SK-N-SH treated with all-trans-retinoic acid at 6 μM for 48 hours (cell line): Measurements from ENCODE around the gene HOXA4.

ENCODE experiments used
- ATAC-seq: fragments of 200-7000 bp; cut with Tn5 transposase; 3 replicates; pipeline ENCODE4 v1.9.1; 2020; ENCODE audit warnings: mild to moderate bottlenecking, moderate library complexity
- ARNTL ChIP-seq: fragments of 450-650 bp; formaldehyde crosslinking; IDR thresholded peaks from 2 replicates; pipeline ENCODE4 v1.5.0; 2020; ENCODE audit warnings: low read depth, mild to moderate bottlenecking, moderate library complexity, borderline replicate concordance
- CSDC2 ChIP-seq: fragments of 250-450 bp; sonication (Bioruptor Pico); IDR thresholded peaks from 2 replicates; pipeline ENCODE4 v1.5.0; 2020; ENCODE audit warnings: mild to moderate bottlenecking, moderate library complexity
- GLIS3 ChIP-seq: fragments of 250-450 bp; sonication (Bioruptor Pico); IDR thresholded peaks from 2 replicates; pipeline ENCODE4 v1.5.0; 2020; ENCODE audit warnings: mild to moderate bottlenecking, moderate library complexity
- ISL1 ChIP-seq: fragments of 250-450 bp; sonication (Bioruptor Pico); IDR thresholded peaks from 2 replicates; pipeline ENCODE4 v2.1.2; 2022; ENCODE audit warnings: mild to moderate bottlenecking, moderate library complexity
- OSR1 ChIP-seq: fragments of 250-450 bp; sonication (Bioruptor Pico); IDR thresholded peaks from 2 replicates; pipeline ENCODE4 v1.8.0; 2022; ENCODE audit warnings: moderate library complexity, mild to moderate bottlenecking, inconsistent platforms
- RARB ChIP-seq: fragments of 250-450 bp; sonication (Bioruptor Pico); IDR thresholded peaks from 2 replicates; pipeline ENCODE4 v1.8.0; 2021; ENCODE audit warnings: mild to moderate bottlenecking, moderate library complexity
- SNAI2 ChIP-seq: fragments of 250-450 bp; sonication (Bioruptor Pico); IDR thresholded peaks from 2 replicates; pipeline ENCODE4 v1.5.0; 2020; ENCODE audit warnings: mild to moderate bottlenecking, moderate library complexity
- TCF4 ChIP-seq: fragments of 250-450 bp; sonication (Bioruptor Pico); IDR thresholded peaks from 2 replicates; pipeline ENCODE4 v1.8.0; 2021; ENCODE audit warnings: mild to moderate bottlenecking, moderate library complexity, borderline replicate concordance
- TOX ChIP-seq: fragments of 250-450 bp; sonication (Bioruptor Pico); IDR thresholded peaks from 2 replicates; pipeline ENCODE4 v1.8.0; 2021; ENCODE audit warnings: mild to moderate bottlenecking, moderate library complexity, borderline replicate concordance
- ZC3H10 ChIP-seq: fragments of 250-450 bp; sonication (Bioruptor Pico); IDR thresholded peaks from 2 replicates; pipeline ENCODE4 v1.5.1; 2021; ENCODE audit warnings: mild to moderate bottlenecking, moderate library complexity
- ZFP3 ChIP-seq: fragments of 250-450 bp; sonication (Bioruptor Pico); IDR thresholded peaks from 2 replicates; pipeline ENCODE4 v1.5.0; 2020; ENCODE audit warnings: mild to moderate bottlenecking, moderate library complexity
- ZFP30 ChIP-seq: fragments of 450-650 bp; formaldehyde crosslinking; IDR thresholded peaks from 2 replicates; pipeline ENCODE4 v1.5.0; 2022; ENCODE audit warnings: mild to moderate bottlenecking, moderate library complexity
- ZNF565 ChIP-seq: fragments of 450-650 bp; formaldehyde crosslinking; conservative IDR thresholded peaks from 2 replicates; pipeline ENCODE4 v1.5.0; 2020; ENCODE audit warnings: low read depth, mild to moderate bottlenecking, moderate library complexity
- ZNF70 ChIP-seq: fragments of 450-650 bp; formaldehyde crosslinking; IDR thresholded peaks from 2 replicates; pipeline ENCODE4 v1.5.0; 2020; ENCODE audit warnings: mild to moderate bottlenecking, moderate library complexity
- TF ChIP-seq, protein P1 (sequence below): fragments of 250-450 bp; sonication (Bioruptor Pico); IDR thresholded peaks from 2 replicates; pipeline ENCODE4 v1.5.1; 2020; ENCODE audit warnings: low read depth, mild to moderate bottlenecking, moderate library complexity
- TF ChIP-seq, protein P2 (sequence below): fragments of 250-450 bp; sonication (Bioruptor Pico); IDR thresholded peaks from 2 replicates; pipeline ENCODE4 v1.5.0; 2020; ENCODE audit warnings: mild to moderate bottlenecking, moderate library complexity
- TF ChIP-seq, protein P3 (sequence below): fragments of 250-450 bp; sonication (Bioruptor Pico); IDR thresholded peaks from 2 replicates; pipeline ENCODE4 v1.5.1; 2021; ENCODE audit warnings: mild to moderate bottlenecking, moderate library complexity

Gene HOXA4

DNA sequence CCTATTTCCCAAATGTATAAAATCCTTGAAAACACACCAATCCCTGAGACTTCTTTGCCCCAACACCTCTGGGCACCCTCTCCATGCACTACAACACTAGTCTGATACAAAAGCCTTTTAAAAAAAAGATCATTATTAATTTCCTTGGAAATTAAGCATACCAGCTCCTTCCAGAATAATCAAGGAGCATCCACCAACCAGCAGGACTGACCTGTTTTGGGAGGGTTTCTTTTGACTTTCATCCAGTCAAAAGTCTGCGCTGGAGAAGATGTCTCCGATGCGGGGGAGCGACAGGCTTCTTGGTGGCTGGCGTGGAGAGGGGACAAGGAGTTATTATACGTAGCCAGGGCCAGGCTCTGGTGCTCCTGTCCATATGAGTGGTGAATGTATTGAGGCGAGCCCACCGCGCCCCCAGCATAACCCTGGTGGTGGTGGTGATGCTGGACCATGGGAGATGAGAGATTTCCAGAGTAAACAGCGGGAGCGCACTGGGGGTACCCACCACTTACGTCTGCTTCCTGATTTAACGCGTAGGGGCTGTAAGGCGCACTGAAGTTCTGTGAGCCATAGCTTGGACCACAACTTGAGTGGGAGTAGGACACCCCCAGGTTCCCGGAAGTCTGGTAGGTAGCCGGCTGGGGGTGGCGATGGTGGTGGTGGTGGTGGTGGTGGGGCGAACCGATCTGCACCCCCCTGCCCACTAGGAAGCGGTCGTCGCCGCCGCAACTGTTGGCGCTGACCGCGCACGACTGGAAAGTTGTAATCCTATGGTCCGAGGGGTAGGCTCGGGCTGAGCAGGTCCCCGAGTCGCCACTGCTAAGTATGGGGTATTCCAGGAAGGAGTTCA lies 35.3 kb downstream of the HOXA4 start:
- ATAC-seq = no peak
- TF ChIP-seq, protein P1, sequence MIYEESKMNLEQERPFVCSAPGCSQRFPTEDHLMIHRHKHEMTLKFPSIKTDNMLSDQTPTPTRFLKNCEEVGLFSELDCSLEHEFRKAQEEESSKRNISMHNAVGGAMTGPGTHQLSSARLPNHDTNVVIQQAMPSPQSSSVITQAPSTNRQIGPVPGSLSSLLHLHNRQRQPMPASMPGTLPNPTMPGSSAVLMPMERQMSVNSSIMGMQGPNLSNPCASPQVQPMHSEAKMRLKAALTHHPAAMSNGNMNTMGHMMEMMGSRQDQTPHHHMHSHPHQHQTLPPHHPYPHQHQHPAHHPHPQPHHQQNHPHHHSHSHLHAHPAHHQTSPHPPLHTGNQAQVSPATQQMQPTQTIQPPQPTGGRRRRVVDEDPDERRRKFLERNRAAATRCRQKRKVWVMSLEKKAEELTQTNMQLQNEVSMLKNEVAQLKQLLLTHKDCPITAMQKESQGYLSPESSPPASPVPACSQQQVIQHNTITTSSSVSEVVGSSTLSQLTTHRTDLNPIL = no peak
- TF ChIP-seq, protein P2, sequence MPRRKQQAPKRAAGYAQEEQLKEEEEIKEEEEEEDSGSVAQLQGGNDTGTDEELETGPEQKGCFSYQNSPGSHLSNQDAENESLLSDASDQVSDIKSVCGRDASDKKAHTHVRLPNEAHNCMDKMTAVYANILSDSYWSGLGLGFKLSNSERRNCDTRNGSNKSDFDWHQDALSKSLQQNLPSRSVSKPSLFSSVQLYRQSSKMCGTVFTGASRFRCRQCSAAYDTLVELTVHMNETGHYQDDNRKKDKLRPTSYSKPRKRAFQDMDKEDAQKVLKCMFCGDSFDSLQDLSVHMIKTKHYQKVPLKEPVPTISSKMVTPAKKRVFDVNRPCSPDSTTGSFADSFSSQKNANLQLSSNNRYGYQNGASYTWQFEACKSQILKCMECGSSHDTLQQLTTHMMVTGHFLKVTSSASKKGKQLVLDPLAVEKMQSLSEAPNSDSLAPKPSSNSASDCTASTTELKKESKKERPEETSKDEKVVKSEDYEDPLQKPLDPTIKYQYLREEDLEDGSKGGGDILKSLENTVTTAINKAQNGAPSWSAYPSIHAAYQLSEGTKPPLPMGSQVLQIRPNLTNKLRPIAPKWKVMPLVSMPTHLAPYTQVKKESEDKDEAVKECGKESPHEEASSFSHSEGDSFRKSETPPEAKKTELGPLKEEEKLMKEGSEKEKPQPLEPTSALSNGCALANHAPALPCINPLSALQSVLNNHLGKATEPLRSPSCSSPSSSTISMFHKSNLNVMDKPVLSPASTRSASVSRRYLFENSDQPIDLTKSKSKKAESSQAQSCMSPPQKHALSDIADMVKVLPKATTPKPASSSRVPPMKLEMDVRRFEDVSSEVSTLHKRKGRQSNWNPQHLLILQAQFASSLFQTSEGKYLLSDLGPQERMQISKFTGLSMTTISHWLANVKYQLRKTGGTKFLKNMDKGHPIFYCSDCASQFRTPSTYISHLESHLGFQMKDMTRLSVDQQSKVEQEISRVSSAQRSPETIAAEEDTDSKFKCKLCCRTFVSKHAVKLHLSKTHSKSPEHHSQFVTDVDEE = no peak
- TF ChIP-seq ZNF70 (CRISPR knock-in tag) = no peak
- no peak for TF ChIP-seq TOX
- TF ChIP-seq RARB (CRISPR knock-in tag) = no peak
- no peak for TF ChIP-seq ZC3H10 (CRISPR knock-in tag)
- no peak for TF ChIP-seq CSDC2 (CRISPR knock-in tag)
- TF ChIP-seq OSR1 (CRISPR knock-in tag) = no peak

DNA sequence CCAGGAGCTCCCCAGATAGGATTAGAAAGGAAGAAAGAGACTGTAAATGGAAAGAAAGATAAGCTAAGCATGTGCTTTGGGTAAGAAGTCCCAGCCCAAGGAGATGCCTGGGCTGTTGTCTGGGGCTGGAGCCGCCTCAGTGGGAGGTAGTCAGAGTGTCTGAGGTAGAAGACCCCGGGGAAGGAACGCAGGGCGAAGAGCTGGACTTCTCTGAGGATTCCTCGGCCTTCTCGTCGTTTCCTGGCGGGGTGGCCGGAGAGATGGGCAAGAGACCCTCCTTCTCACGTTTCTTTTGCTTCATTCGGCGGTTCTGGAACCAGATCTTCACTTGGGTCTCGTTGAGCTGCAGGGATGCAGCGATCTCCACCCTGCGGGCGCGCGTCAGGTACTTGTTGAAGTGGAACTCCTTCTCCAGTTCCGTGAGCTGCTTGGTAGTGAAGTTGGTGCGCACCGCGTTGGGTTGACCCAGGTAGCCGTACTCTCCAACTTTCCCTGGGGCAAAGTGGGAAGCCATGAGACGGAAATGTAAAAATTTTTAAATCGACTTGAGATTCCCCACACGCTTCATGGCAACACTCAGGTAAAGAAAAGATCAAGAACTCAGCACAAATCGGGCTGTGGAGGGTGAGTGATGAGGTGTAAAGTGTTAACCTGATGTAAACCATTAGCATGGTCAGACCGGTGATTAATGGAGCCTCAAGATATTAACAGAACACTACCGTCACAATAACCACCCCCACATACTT lies 36.1 kb downstream of the HOXA4 start:
- no peak for ATAC-seq
- TF ChIP-seq ZFP3 (CRISPR knock-in tag) = no peak
- TF ChIP-seq ZNF565 (CRISPR knock-in tag) = no peak
- TF ChIP-seq TCF4 (CRISPR knock-in tag) = no peak
- TF ChIP-seq ARNTL = no peak
- no peak for TF ChIP-seq OSR1 (CRISPR knock-in tag)
- no peak for TF ChIP-seq ZFP30 (CRISPR knock-in tag)
- TF ChIP-seq, protein P3, sequence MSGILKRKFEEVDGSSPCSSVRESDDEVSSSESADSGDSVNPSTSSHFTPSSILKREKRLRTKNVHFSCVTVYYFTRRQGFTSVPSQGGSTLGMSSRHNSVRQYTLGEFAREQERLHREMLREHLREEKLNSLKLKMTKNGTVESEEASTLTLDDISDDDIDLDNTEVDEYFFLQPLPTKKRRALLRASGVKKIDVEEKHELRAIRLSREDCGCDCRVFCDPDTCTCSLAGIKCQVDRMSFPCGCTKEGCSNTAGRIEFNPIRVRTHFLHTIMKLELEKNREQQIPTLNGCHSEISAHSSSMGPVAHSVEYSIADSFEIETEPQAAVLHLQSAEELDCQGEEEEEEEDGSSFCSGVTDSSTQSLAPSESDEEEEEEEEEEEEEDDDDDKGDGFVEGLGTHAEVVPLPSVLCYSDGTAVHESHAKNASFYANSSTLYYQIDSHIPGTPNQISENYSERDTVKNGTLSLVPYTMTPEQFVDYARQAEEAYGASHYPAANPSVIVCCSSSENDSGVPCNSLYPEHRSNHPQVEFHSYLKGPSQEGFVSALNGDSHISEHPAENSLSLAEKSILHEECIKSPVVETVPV (CRISPR knock-in tag) = no peak
- TF ChIP-seq, protein P2 = no peak
- TF ChIP-seq, protein P1 = no peak

DNA sequence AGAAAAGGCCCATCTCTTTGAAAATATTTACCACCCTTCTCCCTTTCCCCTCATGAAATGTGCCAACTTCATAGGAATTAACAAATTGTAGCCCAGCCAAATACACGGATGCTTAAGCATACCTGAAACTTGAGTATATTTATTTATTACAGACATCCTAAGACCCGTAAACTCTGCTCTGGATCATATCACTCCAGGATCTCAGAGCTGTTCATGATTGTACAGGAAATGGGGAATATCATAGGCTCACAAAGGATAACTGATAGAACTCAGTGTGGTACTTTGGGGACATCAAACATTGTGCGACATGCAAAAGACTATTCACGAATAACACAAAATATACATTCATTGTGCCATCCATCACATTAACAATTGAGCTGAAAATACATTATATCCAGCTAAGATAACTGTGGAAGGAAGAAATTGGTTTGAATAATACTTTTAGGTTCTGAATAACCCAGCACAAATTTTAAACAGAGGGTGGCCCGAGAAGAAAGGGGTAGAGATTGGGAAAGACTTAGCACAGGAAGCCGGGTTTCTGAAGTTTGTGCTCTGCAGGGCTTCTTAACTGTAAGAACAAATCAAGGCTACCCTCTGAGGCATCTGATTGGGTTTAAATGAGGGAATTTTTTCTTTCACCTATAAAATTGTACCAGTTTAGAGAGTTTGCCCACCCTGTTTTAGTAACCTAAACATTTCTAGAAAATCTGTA lies 37.2 kb downstream of the HOXA4 start:
- no peak for ATAC-seq
- TF ChIP-seq SNAI2 (CRISPR knock-in tag) = no peak
- no peak for TF ChIP-seq ZFP3 (CRISPR knock-in tag)
- no peak for TF ChIP-seq ZNF565 (CRISPR knock-in tag)
- TF ChIP-seq OSR1 (CRISPR knock-in tag) = no peak
- TF ChIP-seq, protein P2 = no peak
- no peak for TF ChIP-seq TCF4 (CRISPR knock-in tag)
- TF ChIP-seq ISL1 = no peak
- no peak for TF ChIP-seq GLIS3 (CRISPR knock-in tag)
